Body of pancreas (tissue), 4 donors: Measurements from ENCODE around the gene PYGM.

Experiments
- POLR2A ChIP-seq, 3 donors: fragments of 450-650 bp; IDR thresholded peaks; one replicate each; pipeline ENCODE4 v1.6.1; 2016; ENCODE audit warnings: antibody characterized with exemption in 3 of 3, mild to moderate bottlenecking in 2 of 3
- TF ChIP-seq, protein P1 (sequence below), 7 experiments: fragments of 450-650 bp in 4 of 7; fragments of 200-600 bp in 3 of 7; sonication (generic) in 3 of 7; IDR thresholded peaks; one replicate each; pipeline ENCODE4 v1.5.1; 2016 to 2019; ENCODE audit warnings: antibody characterized with exemption in 7 of 7

DNA sequence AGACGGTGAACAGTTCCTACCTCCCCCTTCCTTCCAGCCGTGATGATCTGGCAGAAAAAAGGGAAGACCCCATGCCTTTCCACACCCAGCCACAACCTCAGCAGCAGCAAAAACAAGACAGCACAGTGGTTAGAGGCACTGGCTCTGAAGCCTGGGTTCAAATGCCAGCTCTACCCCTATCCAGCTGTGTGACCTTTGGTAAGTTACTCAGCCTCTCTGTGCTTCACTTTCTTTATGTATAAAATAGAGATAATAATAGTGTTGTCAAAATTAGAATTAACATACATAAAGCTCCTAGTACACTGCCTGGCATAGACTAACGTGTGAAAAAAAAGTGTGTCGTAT, 41.0 kb downstream of the PYGM start:
- TF ChIP-seq, protein P1, sequence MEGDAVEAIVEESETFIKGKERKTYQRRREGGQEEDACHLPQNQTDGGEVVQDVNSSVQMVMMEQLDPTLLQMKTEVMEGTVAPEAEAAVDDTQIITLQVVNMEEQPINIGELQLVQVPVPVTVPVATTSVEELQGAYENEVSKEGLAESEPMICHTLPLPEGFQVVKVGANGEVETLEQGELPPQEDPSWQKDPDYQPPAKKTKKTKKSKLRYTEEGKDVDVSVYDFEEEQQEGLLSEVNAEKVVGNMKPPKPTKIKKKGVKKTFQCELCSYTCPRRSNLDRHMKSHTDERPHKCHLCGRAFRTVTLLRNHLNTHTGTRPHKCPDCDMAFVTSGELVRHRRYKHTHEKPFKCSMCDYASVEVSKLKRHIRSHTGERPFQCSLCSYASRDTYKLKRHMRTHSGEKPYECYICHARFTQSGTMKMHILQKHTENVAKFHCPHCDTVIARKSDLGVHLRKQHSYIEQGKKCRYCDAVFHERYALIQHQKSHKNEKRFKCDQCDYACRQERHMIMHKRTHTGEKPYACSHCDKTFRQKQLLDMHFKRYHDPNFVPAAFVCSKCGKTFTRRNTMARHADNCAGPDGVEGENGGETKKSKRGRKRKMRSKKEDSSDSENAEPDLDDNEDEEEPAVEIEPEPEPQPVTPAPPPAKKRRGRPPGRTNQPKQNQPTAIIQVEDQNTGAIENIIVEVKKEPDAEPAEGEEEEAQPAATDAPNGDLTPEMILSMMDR (IDR thresholded peaks at IDR 0.05), result no peak
- TF ChIP-seq POLR2A (IDR thresholded peaks at IDR 0.05), result no peak
